GM19452 (cell line): Measurements from ENCODE around the gene SLC17A6.

Experiments used
- ATAC-seq: cut with Tn5 transposase; IDR thresholded peaks from one replicate; pipeline ENCODE4 v1.9.1; 2021; ENCODE audit not compliant: unreplicated experiment

Gene SLC17A6

GRCh38 chr11:22389526-22390282 lies 51.5 kb downstream of the SLC17A6 start:
- no peak for ATAC-seq

GRCh38 chr11:22390283-22390655 lies 52.1 kb downstream of the SLC17A6 start:
- no peak for ATAC-seq

- ATAC-seq = no peak
These were observed 54.4 kb downstream of the SLC17A6 start for GRCh38 chr11:22392561-22392960.

GRCh38 chr11:22405377-22405776 lies 67.2 kb downstream of the SLC17A6 start:
- ATAC-seq = no peak

- no peak for ATAC-seq
These were observed 69.1 kb downstream of the SLC17A6 start for GRCh38 chr11:22407267-22407666.

- ATAC-seq = no peak
These were observed 69.7 kb downstream of the SLC17A6 start for GRCh38 chr11:22407921-22408320.

- no peak for ATAC-seq
These were observed 77.3 kb downstream of the SLC17A6 start for GRCh38 chr11:22415476-22415875.

- ATAC-seq = no peak
These were observed 78.3 kb downstream of the SLC17A6 start for GRCh38 chr11:22416462-22416861.

GRCh38 chr11:22426915-22427314 lies 88.7 kb downstream of the SLC17A6 start:
- no peak for ATAC-seq
